ENCODE results near the gene MAP2K2. TPM values are rescaled to one million over a fixed set of nuclear protein-coding genes. Genes with fewer than 3 reads are reported as not detected.

The MAP2K2 gene
- total and polyA plus RNA-seq, 2 donors (not counting 1 experiment from before 2014, with no cell fraction given) = 138 to 181 TPM

- no peaks in the 10 kb centered on the region for H3K27me3 Mint-ChIP-seq
- H3K4me3 Mint-ChIP-seq = no peak overlapping the region
- Histone ChIP-seq H2AFZ (ENCODE audit: insufficient read depth, low read depth, low read length, poor library complexity, severe bottlenecking) (no peak overlapping the region), H3K9me3 (ENCODE audit: control extremely low read depth in 1 of 3, control insufficient read depth in 2 of 3, insufficient read depth in 1 of 3, low read length in 2 of 3) (peaks cover 0 to 4% (median 0%) of the 10 kb centered on the region in 3 donors), H3K9ac (ENCODE audit: low read length) (no peak overlapping the region), H3K4me3 (ENCODE audit: control extremely low read depth in 1 of 5, extremely low read depth in 1 of 5, insufficient read depth in 1 of 5, low read depth in 2 of 5, low read length in 4 of 5) (no peak overlapping the region), H3K4me1 (ENCODE audit: control insufficient read depth in 2 of 2, insufficient read depth in 2 of 2, low read length in 2 of 2) (peaks cover 33 to 38% of the 10 kb centered on the region in 2 donors), H3K27me3 (replicated peaks in 1 of 4; ENCODE audit: control extremely low read depth in 1 of 4, control insufficient read depth in 3 of 4, insufficient read depth in 4 of 4, low read length in 3 of 4) (no peaks in the 10 kb centered on the region), H3K36me3 (replicated peaks in 1 of 2; ENCODE audit: control extremely low read depth in 1 of 2, control insufficient read depth in 1 of 2, extremely low read depth in 1 of 2, insufficient read depth in 2 of 2, low read length in 1 of 2) (peaks cover 0 to 7% of the 10 kb centered on the region in 2 experiments), H3K4me2 (replicated peaks; ENCODE audit: low read depth, low read length, poor library complexity, severe bottlenecking) (peak overlapping the region; percentile 78), H3K27ac (ENCODE audit: low read length in 2 of 2) (peak overlapping the region in 1 of 2 donors; percentile 74), H3K79me2 (ENCODE audit: control insufficient read depth, insufficient read depth, low read length) (no peaks in the 10 kb centered on the region), H4K20me1 (ENCODE audit: control insufficient read depth, insufficient read depth, low read length, poor library complexity, severe bottlenecking) (no peaks in the 10 kb centered on the region)
- ChIA-PET POLR2A (interaction anchor here (0.7 kb wide), 1 partner anchor 703 kb away, joined by 7 read pairs; no protein-coding TSS in a partner anchor), CTCF (interaction anchor here (0.6 to 2.4 kb wide), 4 partner anchors 9 to 52 kb away, joined by 3 to 9 read pairs (median 4); no protein-coding TSS in a partner anchor)
- H3K9me3 Mint-ChIP-seq (ENCODE audit: insufficient read depth) = no peaks in the 10 kb centered on the region
- WGBS (ENCODE audit: insufficient coverage) = 96% methylated on average over 28 of the region's 31 CpGs
- ATAC-seq (ENCODE audit: low read depth) (no peak), DNase-seq (no peak)
- TF ChIP-seq, protein P1, sequence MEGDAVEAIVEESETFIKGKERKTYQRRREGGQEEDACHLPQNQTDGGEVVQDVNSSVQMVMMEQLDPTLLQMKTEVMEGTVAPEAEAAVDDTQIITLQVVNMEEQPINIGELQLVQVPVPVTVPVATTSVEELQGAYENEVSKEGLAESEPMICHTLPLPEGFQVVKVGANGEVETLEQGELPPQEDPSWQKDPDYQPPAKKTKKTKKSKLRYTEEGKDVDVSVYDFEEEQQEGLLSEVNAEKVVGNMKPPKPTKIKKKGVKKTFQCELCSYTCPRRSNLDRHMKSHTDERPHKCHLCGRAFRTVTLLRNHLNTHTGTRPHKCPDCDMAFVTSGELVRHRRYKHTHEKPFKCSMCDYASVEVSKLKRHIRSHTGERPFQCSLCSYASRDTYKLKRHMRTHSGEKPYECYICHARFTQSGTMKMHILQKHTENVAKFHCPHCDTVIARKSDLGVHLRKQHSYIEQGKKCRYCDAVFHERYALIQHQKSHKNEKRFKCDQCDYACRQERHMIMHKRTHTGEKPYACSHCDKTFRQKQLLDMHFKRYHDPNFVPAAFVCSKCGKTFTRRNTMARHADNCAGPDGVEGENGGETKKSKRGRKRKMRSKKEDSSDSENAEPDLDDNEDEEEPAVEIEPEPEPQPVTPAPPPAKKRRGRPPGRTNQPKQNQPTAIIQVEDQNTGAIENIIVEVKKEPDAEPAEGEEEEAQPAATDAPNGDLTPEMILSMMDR (IDR thresholded peaks at IDR 0.05) = no peak
- no peak for TF ChIP-seq EZH2 (IDR thresholded peaks at IDR 0.05; ENCODE audit: borderline replicate concordance, insufficient read depth, low read depth, low read length, poor library complexity, severe bottlenecking)
- H3K27ac Mint-ChIP-seq = no peak overlapping the region
- peaks cover 26% of the 10 kb centered on the region for H3K4me1 Mint-ChIP-seq
- intact Hi-C loops (cut with micrococcal nuclease) = no loop called here
Measured at GRCh38 chr19:4087787-4088679, 35.9 kb downstream of the MAP2K2 start.

DNA sequence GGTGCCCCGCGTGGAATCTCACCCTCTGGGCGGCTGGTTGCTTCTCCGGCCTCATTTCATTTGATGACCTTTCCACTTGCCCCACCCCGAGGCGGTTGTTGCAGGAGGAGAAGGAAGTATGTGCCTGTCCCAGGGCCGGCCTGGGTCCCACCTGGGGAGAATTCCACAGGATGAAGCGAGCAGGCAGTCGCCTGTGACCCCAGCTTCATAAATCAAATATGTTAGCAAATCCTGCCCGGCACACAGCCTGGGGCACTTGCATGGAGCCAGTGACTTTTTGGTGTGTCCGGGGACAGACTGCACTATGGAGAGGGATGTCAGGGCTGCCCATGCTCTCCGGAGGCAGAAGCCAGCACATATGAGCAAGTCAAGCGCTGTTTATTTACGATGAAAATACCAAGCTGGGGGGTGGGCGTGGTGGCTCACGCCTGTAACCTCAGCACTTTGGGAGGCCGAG, 37.5 kb downstream of the MAP2K2 start:
- WGBS (ENCODE audit: insufficient coverage) = 96% methylated on average over 12 of the region's 17 CpGs

More for the DNA sequence above, 37.5 kb downstream of the MAP2K2 start:
- Histone ChIP-seq H4K20me1 (ENCODE audit: control insufficient read depth, insufficient read depth, low read length, poor library complexity, severe bottlenecking) (no peaks in the 10 kb centered on the region), H3K36me3 (replicated peaks in 1 of 2; ENCODE audit: control extremely low read depth in 1 of 2, control insufficient read depth in 1 of 2, extremely low read depth in 1 of 2, insufficient read depth in 2 of 2, low read length in 1 of 2) (peaks cover 0 to 3% of the 10 kb centered on the region in 2 experiments), H3K27me3 (replicated peaks in 1 of 4; ENCODE audit: control extremely low read depth in 1 of 4, control insufficient read depth in 3 of 4, insufficient read depth in 4 of 4, low read length in 3 of 4) (no peaks in the 10 kb centered on the region), H3K4me3 (ENCODE audit: control extremely low read depth in 1 of 5, extremely low read depth in 1 of 5, insufficient read depth in 1 of 5, low read depth in 2 of 5, low read length in 4 of 5) (no peak overlapping the region), H3K9ac (ENCODE audit: low read length) (no peak overlapping the region), H3K9me3 (ENCODE audit: control extremely low read depth in 1 of 3, control insufficient read depth in 2 of 3, insufficient read depth in 1 of 3, low read length in 2 of 3) (peaks cover 0 to 4% (median 0%) of the 10 kb centered on the region in 3 donors), H3K27ac (ENCODE audit: low read length in 2 of 2) (no peak overlapping the region), H3K4me1 (ENCODE audit: control insufficient read depth in 2 of 2, insufficient read depth in 2 of 2, low read length in 2 of 2) (peaks cover 33 to 39% of the 10 kb centered on the region in 2 donors), H3K79me2 (ENCODE audit: control insufficient read depth, insufficient read depth, low read length) (no peaks in the 10 kb centered on the region), H3K4me2 (replicated peaks; ENCODE audit: low read depth, low read length, poor library complexity, severe bottlenecking) (no peak overlapping the region), H2AFZ (ENCODE audit: insufficient read depth, low read depth, low read length, poor library complexity, severe bottlenecking) (no peak overlapping the region)
- Mint-ChIP-seq H3K9me3 (ENCODE audit: insufficient read depth) (no peaks in the 10 kb centered on the region), H3K27ac (peak overlapping the region; percentile 56), H3K27me3 (no peaks in the 10 kb centered on the region), H3K4me3 (no peak overlapping the region), H3K4me1 (peaks cover 26% of the 10 kb centered on the region)
- TF ChIP-seq, protein P1 (IDR thresholded peaks at IDR 0.05) = no peak
- no peak for TF ChIP-seq EZH2 (IDR thresholded peaks at IDR 0.05; ENCODE audit: borderline replicate concordance, insufficient read depth, low read depth, low read length, poor library complexity, severe bottlenecking)
- ChIA-PET POLR2A (no interaction called here), CTCF (interaction anchor here (1.8 kb wide), 1 partner anchor 53 kb away, joined by 4 read pairs; no protein-coding TSS in a partner anchor)
- intact Hi-C loops (cut with micrococcal nuclease) = no loop called here
- DNase-seq (no peak), ATAC-seq (ENCODE audit: low read depth) (no peak)

Data from B cell (primary cell).